Measurements from ENCODE around the gene FAHD1.
A peak's percentile ranks its signal among the peaks of the same experiment; 100 is the strongest.

FAHD1 gene

GRCh38 chr16:1826691-1827573 is at the start of gene FAHD1, which contains the start of gene HAGH:
Gene FAHD1, plus strand, starts transcription at chr16:1827206. Its CDS starts 33 bp downstream, at chr16:1827239.
Gene HAGH, minus strand, starts transcription at chr16:1826825. Its CDS starts 38 bp downstream, at chr16:1826787.
- DNase-seq: peak; percentile 94

GRCh38 chr16:1777375-1778199 is 49.4 kb upstream of the FAHD1 start:
- no peak for DNase-seq

GRCh38 chr16:1778200-1779179 is 48.5 kb upstream of the FAHD1 start:
- no peak for DNase-seq

GRCh38 chr16:1779234-1779701 is 47.7 kb upstream of the FAHD1 start:
- DNase-seq: no peak

- no peak for DNase-seq
These were observed 47.0 kb upstream of the FAHD1 start for GRCh38 chr16:1779741-1780676.

GRCh38 chr16:1780677-1781072 is 46.3 kb upstream of the FAHD1 start:
- no peak for DNase-seq

GRCh38 chr16:1781254-1781653 is 45.8 kb upstream of the FAHD1 start:
- no peak for DNase-seq

GRCh38 chr16:1781758-1782407 is 45.1 kb upstream of the FAHD1 start:
- DNase-seq: no peak

GRCh38 chr16:1782408-1783264 is 44.4 kb upstream of the FAHD1 start, which contains the start of the genes NUBP2 and SPSB3:
Gene NUBP2, plus strand, starts transcription at chr16:1782960. Its CDS starts 61 bp downstream, at chr16:1783021.
Gene SPSB3, minus strand, starts transcription at chr16:1782571. Its CDS starts 1,088 bp downstream, at chr16:1781483.
- peak; percentile 92 for DNase-seq

- no peak for DNase-seq
These were observed 41.8 kb upstream of the FAHD1 start for GRCh38 chr16:1784977-1785845.

- DNase-seq: no peak
These were observed 41.2 kb upstream of the FAHD1 start for GRCh38 chr16:1785846-1786170.

- no peak for DNase-seq
These were observed 40.6 kb upstream of the FAHD1 start for GRCh38 chr16:1786242-1787055.

- DNase-seq: no peak
These were observed 40.0 kb upstream of the FAHD1 start for GRCh38 chr16:1787056-1787321.

- DNase-seq: no peak
These were observed 39.5 kb upstream of the FAHD1 start for GRCh38 chr16:1787322-1788094.

- no peak for DNase-seq
These were observed 38.8 kb upstream of the FAHD1 start for GRCh38 chr16:1788095-1788707.

GRCh38 chr16:1788708-1789100 is 38.3 kb upstream of the FAHD1 start:
- no peak for DNase-seq

- peak; percentile 18 for DNase-seq
These were observed 37.4 kb upstream of the FAHD1 start for GRCh38 chr16:1789643-1790045.

Data from activated T-cell treated with anti-CD3 and anti-CD28 coated beads, Interleukin-2, amount 50 U/mL, for 1 hour (primary cell).